ENCODE results near the gene PLXNA1. TPM values are rescaled to one million over a fixed set of nuclear protein-coding genes. Genes with fewer than 3 reads are reported as not detected.

Gene PLXNA1
- total and polyA plus RNA-seq, 7 donors: 7.7 to 20.1 (median 15.2) TPM

DNA sequence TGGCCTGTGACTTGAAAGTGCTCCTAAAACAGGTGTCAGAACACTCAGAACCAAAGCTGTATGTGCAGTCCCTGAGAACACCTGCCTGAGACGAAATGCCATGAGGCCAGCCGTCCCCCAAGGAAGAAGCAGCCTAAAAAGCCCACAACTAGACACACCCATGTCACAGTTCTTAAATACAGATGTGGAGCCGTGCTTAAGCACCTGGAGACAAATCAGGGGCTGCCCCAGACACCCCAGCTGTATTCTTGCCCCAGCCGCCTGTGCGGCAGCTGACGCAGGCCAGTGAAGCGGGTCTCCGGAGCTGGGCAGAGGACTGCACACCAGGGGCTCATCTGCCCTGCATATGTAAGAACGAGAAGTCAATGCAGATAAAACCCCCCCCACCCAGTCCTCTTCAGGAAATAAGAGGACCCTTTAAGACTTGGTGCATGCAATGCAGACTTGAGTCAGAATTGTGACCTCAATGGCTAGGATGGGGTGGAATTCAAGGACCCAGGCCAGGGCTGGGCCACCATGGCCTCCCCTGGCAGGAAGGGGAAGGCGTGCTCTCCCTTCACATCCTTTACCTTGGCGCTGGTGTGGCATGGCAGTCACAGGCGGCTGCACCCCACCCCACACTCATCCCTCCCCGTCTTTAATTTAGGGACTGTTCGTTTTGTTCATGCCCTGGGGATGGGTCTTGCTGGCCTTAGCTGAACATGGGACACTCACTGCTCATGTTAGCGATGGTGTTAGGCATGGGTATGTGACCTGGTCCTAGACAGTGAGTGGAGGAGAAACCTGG lies 27.7 kb upstream of the PLXNA1 start:
- H3K36me3 ChIP-seq (ENCODE audit: insufficient read depth in 1 of 2, low read depth in 1 of 2): no peaks in the 10 kb centered on the region
- no peak for TF ChIP-seq CTCF (IDR thresholded peaks at IDR 0.05)
- no peaks in the 10 kb centered on the region for H3K9me3 ChIP-seq
- no peak overlapping the region for H3K27ac ChIP-seq
- no peak for ATAC-seq
- no peak overlapping the region for H3K4me3 ChIP-seq
- intact Hi-C loops (cut with DNase I): no loop called here
- H3K27me3 ChIP-seq (ENCODE audit: insufficient read depth in 3 of 3, low read length in 2 of 3): no peaks in the 10 kb centered on the region
- peak in 1 of 2 donors; percentile 41 for DNase-seq
- WGBS, 3 donors: 95 to 96% (median 95%) methylated on average over 15 of the region's 15 CpGs
- H3K4me1 ChIP-seq: peaks cover 3% of the 10 kb centered on the region

DNA sequence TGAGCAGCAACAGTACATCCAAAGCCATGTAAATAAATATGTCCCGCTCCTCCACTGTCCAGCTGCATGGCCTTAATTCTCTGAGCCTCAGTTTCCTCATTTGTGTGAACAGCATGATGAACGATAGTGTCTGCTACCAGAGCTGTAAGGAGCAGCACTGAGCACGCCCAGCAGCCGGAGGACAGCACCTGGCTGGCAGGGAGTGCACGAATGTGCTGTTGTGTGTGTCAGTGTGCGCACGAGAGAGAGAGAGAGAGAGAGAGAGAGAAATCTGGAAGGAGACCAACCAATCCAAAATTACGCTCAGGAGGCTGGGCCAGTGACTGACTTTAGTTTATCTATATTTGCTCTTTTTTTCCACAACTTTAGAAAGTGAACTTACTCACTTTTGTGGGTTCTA lies 26.6 kb upstream of the PLXNA1 start:
- Histone ChIP-seq H3K4me3 (no peak overlapping the region), H3K27me3 (ENCODE audit: insufficient read depth in 3 of 3, low read length in 2 of 3) (no peaks in the 10 kb centered on the region), H3K4me1 (peaks cover 14% of the 10 kb centered on the region), H3K9me3 (no peaks in the 10 kb centered on the region), H3K27ac (no peak overlapping the region), H3K36me3 (ENCODE audit: insufficient read depth in 1 of 2, low read depth in 1 of 2) (no peaks in the 10 kb centered on the region)
- DNase-seq: peak in 1 of 2 donors; percentile 41
- intact Hi-C loops (cut with DNase I): no loop called here
- no peak for ATAC-seq
- WGBS, 3 donors: 87 to 95% (median 94%) methylated on average over 8 of the region's 8 CpGs
- no peak for TF ChIP-seq CTCF (IDR thresholded peaks at IDR 0.05)

GRCh38 chr3:126956866-126957650 lies 25.9 kb upstream of the PLXNA1 start:
- no peak overlapping the region for H3K4me3 ChIP-seq
- DNase-seq: peak in 1 of 2 donors; percentile 29

More at GRCh38 chr3:126956866-126957650, 25.9 kb upstream of the PLXNA1 start:
- intact Hi-C loops (cut with DNase I): no loop called here
- 91 to 93% (median 92%) methylated on average over 23 of the region's 23 CpGs for WGBS, 3 donors
- H3K9me3 ChIP-seq: no peaks in the 10 kb centered on the region
- ATAC-seq: no peak
- no peak for TF ChIP-seq CTCF (IDR thresholded peaks at IDR 0.05)
- H3K27me3 ChIP-seq (ENCODE audit: insufficient read depth in 3 of 3, low read length in 2 of 3): no peaks in the 10 kb centered on the region
- H3K27ac ChIP-seq: no peak overlapping the region
- H3K36me3 ChIP-seq (ENCODE audit: insufficient read depth in 1 of 2, low read depth in 1 of 2): no peaks in the 10 kb centered on the region
- peaks cover 21% of the 10 kb centered on the region for H3K4me1 ChIP-seq

All from psoas muscle (tissue), 8 donors.